Activated T-helper 17 cell treated with anti-CD3 and anti-CD28 coated beads, Interleukin-2, amount 50 U/mL, for 72 hours (primary cell): ENCODE data around the gene SMOC2. TPM values are rescaled to one million over a fixed set of nuclear protein-coding genes. Genes with fewer than 3 reads are reported as not detected.

Source experiments
- ATAC-seq: fragments of 150-1000 bp; cut with Tn5 transposase; replicated peaks from 2 replicates; pipeline ENCODE4 v1.10.0; 2021; ENCODE audit warnings: mild to moderate bottlenecking, moderate library complexity
- H3K27ac Mint-ChIP-seq: one replicate; pipeline ENCODE4 v1.8.0; 2022; ENCODE audit warnings: mixed read lengths
- H3K27me3 Mint-ChIP-seq: one replicate; pipeline ENCODE4 v1.8.0; 2022; ENCODE audit warnings: mixed read lengths
- H3K36me3 Mint-ChIP-seq: one replicate; pipeline ENCODE4 v1.8.0; 2022; ENCODE audit warnings: low read depth, mild to moderate bottlenecking, mixed read lengths
- H3K4me1 Mint-ChIP-seq: one replicate; pipeline ENCODE4 v1.8.0; 2022; ENCODE audit warnings: mixed read lengths
- H3K4me3 Mint-ChIP-seq: one replicate; pipeline ENCODE4 v1.8.0; 2022; ENCODE audit warnings: mild to moderate bottlenecking, mixed read lengths
- H3K9me3 Mint-ChIP-seq: one replicate; pipeline ENCODE4 v1.8.0; 2022; ENCODE audit warnings: mixed read lengths
- total RNA-seq, 2 donors: library from RNA; stranded (reverse); gene quantifications; one replicate each; pipeline ENCODE4 v1.2.3, GENCODE V29; 2022

Gene SMOC2
- total RNA-seq, 2 donors from 2014 or later = not detected

DNA sequence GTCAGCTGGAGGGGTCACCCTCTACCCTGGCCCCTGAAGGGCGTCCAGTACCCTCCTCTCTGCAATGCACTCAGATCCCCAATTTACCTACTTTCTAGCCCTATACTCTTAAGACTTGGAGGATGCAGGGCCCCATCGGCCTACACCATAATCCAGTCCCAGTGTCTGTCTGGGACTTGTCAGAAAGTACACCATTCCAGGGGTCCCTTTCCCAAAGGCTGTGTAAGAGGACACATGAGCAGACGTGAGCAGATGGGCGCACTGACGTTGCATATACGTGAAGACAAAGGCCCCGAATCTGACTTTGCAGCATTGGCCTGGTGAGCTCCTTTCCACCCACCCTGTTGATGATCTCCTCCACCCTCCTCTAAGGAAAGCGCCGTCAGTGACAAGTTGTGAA lies 20.9 kb upstream of the SMOC2 start:
- H3K4me3 Mint-ChIP-seq = no peak overlapping the region
- H3K9me3 Mint-ChIP-seq = no peaks in the 10 kb centered on the region
- no peak overlapping the region for H3K27ac Mint-ChIP-seq
- ATAC-seq = no peak
- no peaks in the 10 kb centered on the region for H3K4me1 Mint-ChIP-seq
- no peaks in the 10 kb centered on the region for H3K36me3 Mint-ChIP-seq
- peaks cover 11% of the 10 kb centered on the region for H3K27me3 Mint-ChIP-seq

- Mint-ChIP-seq H3K9me3 (no peaks in the 10 kb centered on the region), H3K4me1 (no peaks in the 10 kb centered on the region), H3K36me3 (no peaks in the 10 kb centered on the region), H3K27ac (no peak overlapping the region), H3K4me3 (no peak overlapping the region), H3K27me3 (peaks cover 12% of the 10 kb centered on the region)
- no peak for ATAC-seq
Measured at GRCh38 chr6:168420706-168421105, 20.3 kb upstream of the SMOC2 start.

- Mint-ChIP-seq H3K4me3 (no peak overlapping the region), H3K27me3 (peaks cover 10% of the 10 kb centered on the region), H3K27ac (no peak overlapping the region), H3K4me1 (no peaks in the 10 kb centered on the region), H3K36me3 (no peaks in the 10 kb centered on the region), H3K9me3 (no peaks in the 10 kb centered on the region)
- no peak for ATAC-seq
Measured at GRCh38 chr6:168427184-168427583, 13.8 kb upstream of the SMOC2 start.

DNA sequence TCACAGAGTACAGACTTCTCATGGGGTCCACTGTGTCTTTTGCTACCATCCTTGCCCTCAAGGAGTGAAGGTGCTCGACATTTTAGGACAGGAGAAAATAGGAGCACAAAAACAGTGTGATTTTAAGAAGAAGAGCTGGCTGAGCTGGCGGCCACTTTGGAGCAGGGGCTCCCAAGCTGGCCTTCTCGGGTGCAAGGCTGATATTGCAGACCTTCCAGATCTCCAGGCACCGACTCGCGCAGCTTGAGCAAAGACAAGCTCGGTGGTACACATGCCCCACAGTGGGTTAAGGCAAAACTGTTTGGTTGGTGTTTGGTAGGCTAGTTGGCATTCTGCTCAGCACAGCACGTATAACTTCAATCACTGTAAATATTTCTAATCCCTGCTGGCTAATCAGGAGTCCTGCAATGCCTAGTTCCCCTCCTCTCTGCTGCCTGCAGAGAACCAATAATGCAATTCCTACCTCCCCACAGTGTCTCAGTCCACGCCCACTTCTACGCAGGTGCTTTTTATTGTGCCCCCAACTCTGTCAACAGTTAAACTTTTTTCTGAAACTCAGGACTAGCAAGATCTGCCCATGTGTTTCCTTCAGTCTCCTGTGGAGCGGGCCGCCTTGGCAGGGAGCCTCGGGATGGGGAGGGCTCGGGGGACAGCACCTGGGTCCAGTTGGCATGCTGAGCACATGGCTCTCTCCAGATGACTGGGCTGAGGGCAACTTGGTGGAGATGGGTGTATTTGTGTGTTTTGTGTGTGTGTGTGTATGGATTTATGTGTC lies 12.7 kb upstream of the SMOC2 start:
- Mint-ChIP-seq H3K4me3 (no peak overlapping the region), H3K27me3 (peaks cover 15% of the 10 kb centered on the region), H3K4me1 (no peaks in the 10 kb centered on the region), H3K36me3 (no peaks in the 10 kb centered on the region), H3K27ac (no peak overlapping the region), H3K9me3 (no peaks in the 10 kb centered on the region)
- ATAC-seq = no peak

GRCh38 chr6:168428863-168429262 lies 12.1 kb upstream of the SMOC2 start:
- H3K4me3 Mint-ChIP-seq = no peak overlapping the region
- H3K9me3 Mint-ChIP-seq = no peaks in the 10 kb centered on the region

GRCh38 chr6:168432196-168432595 lies 8.8 kb upstream of the SMOC2 start:
- Mint-ChIP-seq H3K9me3 (no peaks in the 10 kb centered on the region), H3K27me3 (peaks cover 23% of the 10 kb centered on the region), H3K4me1 (no peaks in the 10 kb centered on the region), H3K27ac (no peak overlapping the region), H3K4me3 (no peak overlapping the region), H3K36me3 (no peaks in the 10 kb centered on the region)
- no peak for ATAC-seq

More at GRCh38 chr6:168428863-168429262, 12.1 kb upstream of the SMOC2 start:
- Mint-ChIP-seq H3K4me1 (no peaks in the 10 kb centered on the region), H3K27me3 (peaks cover 18% of the 10 kb centered on the region), H3K36me3 (no peaks in the 10 kb centered on the region), H3K27ac (no peak overlapping the region)
- ATAC-seq = no peak

DNA sequence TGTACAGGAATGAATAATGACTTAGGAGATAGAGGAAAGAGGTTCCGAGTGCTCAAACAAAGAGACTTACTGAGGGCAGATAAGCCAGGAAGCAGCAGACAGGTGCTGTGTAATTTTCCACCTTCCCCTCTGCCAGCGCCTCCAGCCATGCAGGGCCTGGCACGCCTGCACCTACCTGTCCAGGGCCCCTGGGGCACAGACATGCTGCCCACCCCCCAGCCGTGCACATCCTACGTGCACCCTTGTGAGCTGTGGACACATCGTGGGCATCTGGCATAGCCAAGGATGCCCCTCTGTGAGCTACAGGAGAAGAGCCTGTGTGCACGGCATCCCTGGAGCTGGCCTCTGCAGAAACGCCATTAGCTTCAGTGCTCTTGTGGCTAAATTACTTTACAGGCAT lies 7.1 kb upstream of the SMOC2 start:
- no peaks in the 10 kb centered on the region for H3K36me3 Mint-ChIP-seq
- H3K4me3 Mint-ChIP-seq = no peak overlapping the region
- H3K27ac Mint-ChIP-seq = no peak overlapping the region
- no peaks in the 10 kb centered on the region for H3K9me3 Mint-ChIP-seq
- no peaks in the 10 kb centered on the region for H3K4me1 Mint-ChIP-seq
- no peak for ATAC-seq
- peaks cover 27% of the 10 kb centered on the region for H3K27me3 Mint-ChIP-seq

DNA sequence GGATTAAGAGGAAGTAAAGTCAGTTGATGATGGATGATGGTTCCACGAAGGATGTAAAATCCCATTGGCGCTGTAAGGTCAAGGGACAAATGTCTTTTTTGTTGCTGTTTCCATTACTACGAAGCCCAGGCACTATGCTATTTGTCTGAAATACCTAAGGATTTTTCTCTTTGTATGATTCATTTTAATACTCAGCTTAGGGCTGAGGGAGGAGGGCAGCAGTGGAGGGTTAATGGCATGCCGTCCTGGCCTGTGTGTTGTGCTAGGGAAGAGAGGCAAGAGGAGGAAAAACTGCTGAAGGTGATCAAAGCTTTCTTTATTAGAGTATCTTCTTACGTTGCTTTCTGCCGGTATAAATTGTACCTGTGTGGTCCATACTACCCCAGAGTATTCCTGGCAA lies 6.5 kb upstream of the SMOC2 start:
- H3K9me3 Mint-ChIP-seq = no peaks in the 10 kb centered on the region
- peaks cover 30% of the 10 kb centered on the region for H3K27me3 Mint-ChIP-seq
- H3K4me1 Mint-ChIP-seq = no peaks in the 10 kb centered on the region
- H3K36me3 Mint-ChIP-seq = no peaks in the 10 kb centered on the region
- no peak overlapping the region for H3K27ac Mint-ChIP-seq
- ATAC-seq = no peak
- H3K4me3 Mint-ChIP-seq = no peak overlapping the region

GRCh38 chr6:168437751-168438150 lies 3.2 kb upstream of the SMOC2 start:
- Mint-ChIP-seq H3K9me3 (no peaks in the 10 kb centered on the region), H3K36me3 (no peaks in the 10 kb centered on the region), H3K4me3 (no peak overlapping the region), H3K27me3 (peaks cover 37% of the 10 kb centered on the region), H3K27ac (no peak overlapping the region), H3K4me1 (no peaks in the 10 kb centered on the region)
- ATAC-seq = no peak

GRCh38 chr6:168438783-168439520 lies 2.0 kb upstream of the SMOC2 start:
- H3K27ac Mint-ChIP-seq = no peak overlapping the region
- no peaks in the 10 kb centered on the region for H3K4me1 Mint-ChIP-seq
- no peak for ATAC-seq
- no peak overlapping the region for H3K4me3 Mint-ChIP-seq
- no peaks in the 10 kb centered on the region for H3K36me3 Mint-ChIP-seq
- H3K9me3 Mint-ChIP-seq = no peaks in the 10 kb centered on the region
- peaks cover 46% of the 10 kb centered on the region for H3K27me3 Mint-ChIP-seq

GRCh38 chr6:168439794-168440450 lies 1.1 kb upstream of the SMOC2 start:
- no peak overlapping the region for H3K27ac Mint-ChIP-seq
- no peak overlapping the region for H3K4me3 Mint-ChIP-seq
- H3K36me3 Mint-ChIP-seq = no peaks in the 10 kb centered on the region
- no peaks in the 10 kb centered on the region for H3K9me3 Mint-ChIP-seq
- ATAC-seq = no peak
- no peaks in the 10 kb centered on the region for H3K4me1 Mint-ChIP-seq
- peaks cover 52% of the 10 kb centered on the region for H3K27me3 Mint-ChIP-seq

DNA sequence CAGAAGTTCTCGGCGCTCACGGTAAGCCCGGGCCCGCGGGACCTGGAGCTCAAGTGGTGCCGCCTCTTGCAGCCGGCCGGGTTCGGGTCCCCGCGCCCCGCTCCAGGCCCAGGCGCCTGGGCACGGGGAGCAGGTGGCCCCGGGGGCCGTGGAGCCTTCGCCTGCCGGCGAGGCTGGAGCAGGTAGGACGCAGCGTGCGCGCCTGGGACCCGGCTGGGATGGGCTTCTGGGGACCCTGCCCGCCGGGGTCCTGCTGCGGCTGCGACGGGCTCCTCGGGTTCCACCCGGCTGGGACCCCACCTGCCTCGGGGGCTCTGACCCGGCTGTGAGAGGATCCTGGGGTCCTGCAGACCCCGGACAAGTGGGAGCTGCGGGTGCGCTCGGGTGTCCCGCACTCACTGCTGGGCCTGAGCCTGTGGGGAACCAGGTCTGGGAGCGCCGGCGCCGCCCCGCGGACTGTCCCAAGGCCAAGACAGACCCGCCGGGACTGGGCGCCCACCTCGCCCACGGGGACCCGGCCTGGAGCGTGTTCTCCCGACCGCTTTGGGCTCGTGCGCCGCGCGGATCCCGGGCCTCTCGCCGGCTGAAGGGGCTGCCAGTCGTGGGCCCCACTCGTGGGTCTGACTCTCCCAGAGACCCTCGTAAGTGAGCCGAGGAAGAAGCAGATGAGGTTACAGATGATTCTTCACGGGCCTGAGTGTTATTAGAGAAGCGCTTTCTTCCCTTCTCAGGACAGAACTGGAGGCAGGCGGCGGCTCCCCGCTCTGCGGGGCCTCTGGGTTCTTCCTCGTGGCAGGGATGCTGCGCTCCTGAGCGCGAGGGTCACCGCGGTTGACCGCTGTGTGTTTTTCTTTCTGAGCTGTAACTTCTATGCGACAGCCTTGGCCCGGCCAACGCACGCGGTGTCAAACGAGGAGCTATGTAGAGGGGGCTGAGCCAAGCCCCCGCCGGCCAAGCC lies 729 bp downstream of the SMOC2 start:
- no peak overlapping the region for H3K27ac Mint-ChIP-seq
- no peak for ATAC-seq
- H3K4me3 Mint-ChIP-seq = no peak overlapping the region
- H3K4me1 Mint-ChIP-seq = no peaks in the 10 kb centered on the region
- H3K9me3 Mint-ChIP-seq = no peaks in the 10 kb centered on the region
- H3K27me3 Mint-ChIP-seq = peaks cover 59% of the 10 kb centered on the region
- H3K36me3 Mint-ChIP-seq = no peaks in the 10 kb centered on the region

DNA sequence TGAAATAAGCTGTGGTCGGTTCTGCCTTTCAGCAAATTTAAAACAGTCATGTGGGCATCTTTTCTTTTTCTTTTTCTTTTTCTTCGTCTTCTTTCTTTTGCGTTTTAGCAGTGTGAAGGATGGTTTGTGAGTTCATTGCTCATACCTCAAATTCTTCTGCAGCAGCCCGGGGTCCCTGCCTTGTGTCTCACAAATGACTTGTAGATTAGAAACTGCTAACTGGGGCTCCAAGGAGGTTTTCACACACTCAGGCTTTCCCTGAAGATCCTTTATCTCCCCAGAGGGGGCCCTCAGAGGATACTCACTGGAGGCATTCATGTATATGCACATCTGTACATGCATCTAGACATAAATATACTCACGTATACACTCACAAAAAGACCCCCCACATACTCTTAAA lies 1.7 kb downstream of the SMOC2 start:
- Mint-ChIP-seq H3K9me3 (no peaks in the 10 kb centered on the region), H3K36me3 (no peaks in the 10 kb centered on the region), H3K27me3 (peaks cover 59% of the 10 kb centered on the region), H3K4me3 (no peak overlapping the region), H3K4me1 (no peaks in the 10 kb centered on the region), H3K27ac (no peak overlapping the region)
- no peak for ATAC-seq

DNA sequence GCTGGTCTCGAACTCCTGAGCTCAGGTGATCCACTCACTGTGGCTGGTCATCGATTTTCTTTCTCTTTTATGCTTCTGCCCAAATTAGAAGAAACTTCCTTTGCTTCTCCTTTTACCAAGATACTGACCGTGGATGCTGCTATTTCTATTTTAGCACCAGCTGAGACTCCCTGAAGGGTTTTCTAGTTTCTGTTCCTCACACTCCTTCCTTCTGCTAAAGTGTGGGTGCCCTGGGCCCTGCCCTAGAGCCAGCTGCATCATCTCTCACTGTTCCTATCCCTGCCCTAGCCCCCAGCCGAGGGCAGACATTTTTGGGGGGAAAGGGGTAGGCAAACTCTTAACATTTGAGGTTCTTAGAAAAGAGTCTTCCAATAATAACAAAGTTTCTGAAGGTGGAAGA lies 6.3 kb downstream of the SMOC2 start:
- Mint-ChIP-seq H3K27me3 (peaks cover 61% of the 10 kb centered on the region), H3K36me3 (no peaks in the 10 kb centered on the region), H3K9me3 (no peaks in the 10 kb centered on the region), H3K4me1 (no peaks in the 10 kb centered on the region), H3K4me3 (no peak overlapping the region), H3K27ac (no peak overlapping the region)
- no peak for ATAC-seq
